SIG-M5 treated with dmso at 0.1 percent for 504 hours (cell line): ENCODE measurements around the gene RNF166.
"Not testable (repeated sequence)": the region's sequence is repeated elsewhere in the genome, so short reads cannot be mapped to it uniquely, and the experiment has no call there.

ENCODE experiments used
- DNase-seq: peaks from one replicate; lab custom pipeline; 2025; ENCODE audit not compliant: unreplicated experiment; lab: John Stamatoyannopoulos, UW

RNF166 gene

GRCh38 chr16:88680554-88681083 is 25.6 kb downstream of the RNF166 start:
- no peak for DNase-seq

GRCh38 chr16:88678224-88678979 is 27.8 kb downstream of the RNF166 start:
- no peak for DNase-seq

- DNase-seq = no peak
Observed at GRCh38 chr16:88677721-88678120, 28.5 kb downstream of the RNF166 start.

GRCh38 chr16:88676502-88677242 is 29.5 kb downstream of the RNF166 start:
- DNase-seq = no peak

GRCh38 chr16:88673716-88674379 is 32.4 kb downstream of the RNF166 start:
- no peak for DNase-seq

GRCh38 chr16:88672776-88673175 is 33.4 kb downstream of the RNF166 start:
- no peak for DNase-seq

GRCh38 chr16:88671806-88672205 is 34.4 kb downstream of the RNF166 start:
- no peak for DNase-seq

- DNase-seq = no peak
Observed at GRCh38 chr16:88669980-88670379, 36.2 kb downstream of the RNF166 start.

- DNase-seq = not testable (repeated sequence)
Observed at GRCh38 chr16:88669493-88669892, 36.7 kb downstream of the RNF166 start.

GRCh38 chr16:88667461-88667860 is 38.7 kb downstream of the RNF166 start:
- DNase-seq = no peak

- DNase-seq = no peak
Observed at GRCh38 chr16:88665570-88665969, 40.6 kb downstream of the RNF166 start.

- no peak for DNase-seq
Observed at GRCh38 chr16:88665148-88665547, 41.1 kb downstream of the RNF166 start.

GRCh38 chr16:88662843-88663606 is 43.2 kb downstream of the RNF166 start, which contains the start of gene MVD:
TSS of gene MVD (minus strand) at chr16:88663091. CDS start at chr16:88663080, 11 bp downstream.
- DNase-seq = peak; percentile 96

GRCh38 chr16:88662222-88662842 is 43.9 kb downstream of the RNF166 start:
- no peak for DNase-seq

- no peak for DNase-seq
Observed at GRCh38 chr16:88661468-88661867, 44.7 kb downstream of the RNF166 start.

GRCh38 chr16:88659160-88659559 is 47.0 kb downstream of the RNF166 start:
- no peak for DNase-seq

GRCh38 chr16:88658714-88659113 is 47.5 kb downstream of the RNF166 start:
- DNase-seq = no peak

GRCh38 chr16:88657371-88657770 is 48.8 kb downstream of the RNF166 start:
- no peak for DNase-seq

- no peak for DNase-seq
Observed at GRCh38 chr16:88656291-88656980, 49.8 kb downstream of the RNF166 start.
